ENCODE measurements around the gene PDE7B.

DNA sequence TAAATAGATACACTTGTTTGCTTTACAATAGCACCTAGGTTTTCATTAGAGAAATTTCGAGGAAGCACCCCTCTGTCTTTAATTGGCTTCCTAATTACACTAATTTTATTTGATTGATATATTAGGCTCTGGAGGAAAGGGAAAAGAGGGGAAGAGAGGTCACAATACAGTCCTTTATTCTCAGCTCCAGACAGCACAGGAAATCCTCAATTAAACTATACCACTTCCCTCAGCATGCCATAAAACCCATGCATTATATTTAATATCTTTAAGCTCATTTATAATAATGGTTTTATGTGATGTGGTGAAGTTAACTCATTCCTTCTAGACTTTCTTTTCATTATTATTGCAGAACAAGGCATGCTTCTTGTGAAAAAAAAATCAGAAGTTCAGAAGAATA lies 17.7 kb upstream of the PDE7B start:
- TF ChIP-seq, protein P1, sequence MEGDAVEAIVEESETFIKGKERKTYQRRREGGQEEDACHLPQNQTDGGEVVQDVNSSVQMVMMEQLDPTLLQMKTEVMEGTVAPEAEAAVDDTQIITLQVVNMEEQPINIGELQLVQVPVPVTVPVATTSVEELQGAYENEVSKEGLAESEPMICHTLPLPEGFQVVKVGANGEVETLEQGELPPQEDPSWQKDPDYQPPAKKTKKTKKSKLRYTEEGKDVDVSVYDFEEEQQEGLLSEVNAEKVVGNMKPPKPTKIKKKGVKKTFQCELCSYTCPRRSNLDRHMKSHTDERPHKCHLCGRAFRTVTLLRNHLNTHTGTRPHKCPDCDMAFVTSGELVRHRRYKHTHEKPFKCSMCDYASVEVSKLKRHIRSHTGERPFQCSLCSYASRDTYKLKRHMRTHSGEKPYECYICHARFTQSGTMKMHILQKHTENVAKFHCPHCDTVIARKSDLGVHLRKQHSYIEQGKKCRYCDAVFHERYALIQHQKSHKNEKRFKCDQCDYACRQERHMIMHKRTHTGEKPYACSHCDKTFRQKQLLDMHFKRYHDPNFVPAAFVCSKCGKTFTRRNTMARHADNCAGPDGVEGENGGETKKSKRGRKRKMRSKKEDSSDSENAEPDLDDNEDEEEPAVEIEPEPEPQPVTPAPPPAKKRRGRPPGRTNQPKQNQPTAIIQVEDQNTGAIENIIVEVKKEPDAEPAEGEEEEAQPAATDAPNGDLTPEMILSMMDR (conservative IDR thresholded peaks at IDR 0.05; ENCODE audit: low read length): no peak
- TF ChIP-seq EZH2phosphoT487 (IDR thresholded peaks at IDR 0.05; ENCODE audit: borderline replicate concordance, low read depth, low read length): no peak

Data from OCI-LY7 (cell line).